H1 (cell line): ENCODE measurements around the gene SYNRG. TPM values are rescaled to one million over a fixed set of nuclear protein-coding genes. Genes with fewer than 3 reads are reported as not detected.

Experiments used
- CTCF ChIA-PET: fragments of 300-600 bp; sonication (Branson Sonifier 250); formaldehyde crosslinking; loops from one replicate; lab custom pipeline; 2021; ENCODE audit not compliant: partially characterized antibody; lab: Charles Lee
- POLR2A ChIA-PET: fragments of 300-600 bp; sonication (Branson Sonifier 250); formaldehyde crosslinking; loops from one replicate; lab custom pipeline; 2021; ENCODE audit warnings: inconsistent platforms; ENCODE audit not compliant: partially characterized antibody; lab: Charles Lee
- DNase-seq, 2 experiments: peaks; one replicate each; pipeline versions ENCODE4 v3.0.0 to v3.0.0-alpha.2; 2010 to 2022; ENCODE audit warnings: low spot score in 2 of 2, low read depth in 1 of 2, mixed read lengths in 1 of 2
- FAIRE-seq: peaks from 2 replicates; lab custom pipeline; 2011; peaks lifted over from hg19 to GRCh38; lab: Jason Lieb, UNC
- H2AFZ ChIP-seq: 2 replicates; pipeline ENCODE4 v1.8.1; 2012; ENCODE audit warnings: low read length, inconsistent platforms
- H2AK5ac ChIP-seq: 2 replicates; pipeline ENCODE4 v1.6.1; 2013; ENCODE audit warnings: low read depth, low read length
- H2BK120ac ChIP-seq: replicated peaks from 2 replicates; pipeline ENCODE3; 2013; ENCODE audit warnings: low read depth, low read length, inconsistent platforms
- H2BK12ac ChIP-seq: 2 replicates; pipeline ENCODE4 v1.6.1; 2013; ENCODE audit warnings: low read depth, low read length
- H2BK15ac ChIP-seq: 2 replicates; pipeline ENCODE4 v1.6.1; 2013; ENCODE audit warnings: low read length
- H2BK20ac ChIP-seq: 2 replicates; pipeline ENCODE4 v1.6.1; 2013; ENCODE audit warnings: low read length
- H2BK5ac ChIP-seq: 2 replicates; pipeline ENCODE4 v1.6.1; 2013; ENCODE audit warnings: low read depth, low read length
- H3K14ac ChIP-seq: 2 replicates; pipeline ENCODE4 v1.6.1; 2013; ENCODE audit warnings: inconsistent platforms; ENCODE audit not compliant: insufficient read length
- H3K18ac ChIP-seq: 2 replicates; pipeline ENCODE4 v1.6.1; 2013; ENCODE audit warnings: low read length; ENCODE audit errors: extremely low read depth
- H3K23ac ChIP-seq: 2 replicates; pipeline ENCODE4 v1.6.1; 2013; ENCODE audit warnings: inconsistent platforms; ENCODE audit not compliant: insufficient read length
- H3K23me2 ChIP-seq: 2 replicates; pipeline ENCODE4 v1.6.1; 2013; ENCODE audit warnings: low read depth, low read length
- H3K27ac ChIP-seq: 2 replicates; pipeline ENCODE4 v1.6.1; 2011; ENCODE audit warnings: low read depth, low read length, inconsistent platforms
- H3K27me3 ChIP-seq, 4 experiments: replicated peaks in 1 of 4; 1 replicate in 1 of 4; 2 replicates in 3 of 4; pipeline versions ENCODE4 v1.6.1 to v1.8.1; 2011 to 2013; ENCODE audit warnings: low read length in 3 of 4, mild to moderate bottlenecking in 3 of 4, inconsistent platforms in 2 of 4, mixed read lengths in 2 of 4, moderate library complexity in 1 of 4; ENCODE audit not compliant: control insufficient read depth in 3 of 4, insufficient read depth in 3 of 4; ENCODE audit errors: extremely low read depth in 1 of 4
- H3K36me3 ChIP-seq, 4 experiments: 2 replicates each; pipeline versions ENCODE4 v1.6.1 to v1.8.1; 2011 to 2013; ENCODE audit warnings: mild to moderate bottlenecking in 4 of 4, low read length in 3 of 4, moderate library complexity in 2 of 4, control low read depth in 1 of 4, inconsistent platforms in 1 of 4; ENCODE audit not compliant: insufficient read depth in 4 of 4, control insufficient read depth in 2 of 4
- H3K4ac ChIP-seq: replicated peaks from 2 replicates; pipeline ENCODE3; 2013; ENCODE audit warnings: low read length, low read depth, mixed read lengths, inconsistent platforms; ENCODE audit not compliant: insufficient read length
- H3K4me1 ChIP-seq, 4 experiments: replicated peaks in 1 of 4; 1 replicate in 1 of 4; 2 replicates in 3 of 4; pipeline versions ENCODE4 v1.6.1 to v1.8.1; 2011 to 2013; ENCODE audit warnings: low read length in 3 of 4, inconsistent platforms in 2 of 4, mixed read lengths in 1 of 4; ENCODE audit not compliant: insufficient read depth in 4 of 4, control insufficient read depth in 3 of 4
- H3K4me2 ChIP-seq, 2 experiments: 2 replicates each; pipeline versions ENCODE4 v1.6.1 to v1.8.1; 2011 to 2013; ENCODE audit warnings: low read depth in 2 of 2, low read length in 2 of 2, control low read depth in 1 of 2, inconsistent platforms in 1 of 2, mild to moderate bottlenecking in 1 of 2; ENCODE audit not compliant: insufficient read depth in 1 of 2
- H3K4me3 ChIP-seq, 4 experiments: fragments of 200-600, 300-600 bp in 1 of 4; sonication (generic), shearing (Covaris generic), sonication (Bioruptor Twin) in 1 of 4; 2 replicates each; pipeline versions ENCODE4 v1.5.1 to v1.8.1; 2011 to 2016; ENCODE audit warnings: low read length in 4 of 4, low read depth in 3 of 4, control low read depth in 2 of 4, inconsistent platforms in 2 of 4, mild to moderate bottlenecking in 2 of 4, mixed read lengths in 1 of 4, moderate library complexity in 1 of 4; ENCODE audit not compliant: insufficient read depth in 2 of 4; ENCODE audit errors: extremely low read depth in 1 of 4
- H3K56ac ChIP-seq: replicated peaks from 2 replicates; pipeline ENCODE3; 2013; ENCODE audit warnings: low read depth, mild to moderate bottlenecking, mixed read lengths, low read length, inconsistent platforms; ENCODE audit not compliant: insufficient read length
- H3K79me1 ChIP-seq: 2 replicates; pipeline ENCODE4 v1.6.1; 2013; ENCODE audit warnings: low read depth, low read length, control low read depth
- H3K79me2 ChIP-seq, 2 experiments: 2 replicates each; pipeline versions ENCODE4 v1.6.1 to v1.8.1; 2012 to 2013; ENCODE audit warnings: low read length in 2 of 2, mild to moderate bottlenecking in 2 of 2, inconsistent platforms in 1 of 2; ENCODE audit not compliant: insufficient read depth in 2 of 2, control insufficient read depth in 1 of 2
- H3K9ac ChIP-seq, 4 experiments: replicated peaks in 1 of 4; 1 replicate in 1 of 4; 2 replicates in 3 of 4; pipeline versions ENCODE4 v1.6.1 to v1.8.1; 2011 to 2013; ENCODE audit warnings: low read depth in 3 of 4, low read length in 3 of 4, control low read depth in 2 of 4, mild to moderate bottlenecking in 2 of 4, moderate library complexity in 2 of 4, inconsistent platforms in 1 of 4; ENCODE audit errors: extremely low read depth in 1 of 4
- H3K9me3 ChIP-seq, 2 experiments: 2 replicates each; pipeline versions ENCODE4 v1.6.1 to v1.8.1; 2012 to 2013; ENCODE audit warnings: mild to moderate bottlenecking in 2 of 2, moderate library complexity in 2 of 2, control low read depth in 1 of 2, inconsistent platforms in 1 of 2, low read depth in 1 of 2, low read length in 1 of 2, mixed read lengths in 1 of 2; ENCODE audit not compliant: insufficient read depth in 2 of 2
- H4K20me1 ChIP-seq, 2 experiments: replicated peaks in 1 of 2; 2 replicates each; pipeline versions ENCODE3 to v1.8.1; 2011 to 2013; ENCODE audit warnings: inconsistent platforms in 2 of 2, low read length in 2 of 2, mild to moderate bottlenecking in 1 of 2; ENCODE audit not compliant: insufficient read depth in 2 of 2, control insufficient read depth in 1 of 2
- H4K5ac ChIP-seq: 2 replicates; pipeline ENCODE4 v1.6.1; 2013; ENCODE audit warnings: low read length, low read depth, mixed read lengths, inconsistent platforms; ENCODE audit not compliant: insufficient read length
- H4K8ac ChIP-seq: 2 replicates; pipeline ENCODE4 v1.8.0; 2013; ENCODE audit warnings: mild to moderate bottlenecking, moderate library complexity, low read length, inconsistent platforms; ENCODE audit not compliant: insufficient read depth; ENCODE audit errors: extremely low read depth
- H4K91ac ChIP-seq: replicated peaks from 2 replicates; pipeline ENCODE3; 2013; ENCODE audit warnings: low read length, mixed read lengths, inconsistent platforms; ENCODE audit not compliant: insufficient read length
- CHD1 ChIP-seq: IDR thresholded peaks from 2 replicates; pipeline ENCODE4 v1.6.1; 2012; ENCODE audit warnings: low read depth, low read length, improper control_type of control experiment
- CTBP2 ChIP-seq: IDR thresholded peaks from 2 replicates; pipeline ENCODE4 v1.7.0; 2011; ENCODE audit warnings: borderline replicate concordance, mild to moderate bottlenecking, moderate library complexity, mixed read lengths, low read length; ENCODE audit not compliant: insufficient read depth, insufficient read length
- FOSL1 ChIP-seq: IDR thresholded peaks from 2 replicates; pipeline ENCODE4 v1.6.1; 2011; ENCODE audit warnings: mild to moderate bottlenecking, low read depth, low read length, moderate library complexity; ENCODE audit not compliant: insufficient read depth
- KDM4A ChIP-seq: IDR thresholded peaks from one replicate; pipeline ENCODE4 v1.7.1; 2012; ENCODE audit warnings: low read depth, mild to moderate bottlenecking, moderate library complexity, low read length, inconsistent platforms; ENCODE audit not compliant: severe bottlenecking
- POLR2AphosphoS5 ChIP-seq: IDR thresholded peaks from 2 replicates; pipeline ENCODE4 v1.6.1; 2011; ENCODE audit warnings: low read depth, low read length
- RBBP5 ChIP-seq: IDR thresholded peaks from 2 replicates; pipeline ENCODE4 v1.7.1; 2012; ENCODE audit warnings: low read depth, mild to moderate bottlenecking, inconsistent platforms, low read length, moderate library complexity, borderline replicate concordance
- RFX5 ChIP-seq: IDR thresholded peaks from 2 replicates; pipeline ENCODE4 v1.6.1; 2011; ENCODE audit warnings: low read depth, low read length, improper control_type of control experiment, borderline replicate concordance
- RXRA ChIP-seq: IDR thresholded peaks from 2 replicates; pipeline ENCODE4 v1.6.1; 2011; ENCODE audit warnings: low read depth, mild to moderate bottlenecking, low read length, moderate library complexity; ENCODE audit not compliant: insufficient read depth
- SRF ChIP-seq: IDR thresholded peaks from 2 replicates; pipeline ENCODE4 v1.6.1; 2011; ENCODE audit warnings: mild to moderate bottlenecking, low read depth, low read length, moderate library complexity
- TAF1 ChIP-seq: IDR thresholded peaks from 2 replicates; pipeline ENCODE4 v1.6.1; 2011; ENCODE audit warnings: mild to moderate bottlenecking, low read depth, low read length
- TCF12 ChIP-seq: IDR thresholded peaks from 2 replicates; pipeline ENCODE4 v1.6.1; 2011; ENCODE audit warnings: low read depth, mild to moderate bottlenecking, low read length
- TEAD4 ChIP-seq: IDR thresholded peaks from 2 replicates; pipeline ENCODE4 v1.6.1; 2012; ENCODE audit warnings: low read depth, low read length, inconsistent platforms, mixed read lengths
- WGBS, 2 experiments: shearing (Covaris generic) in 1 of 2; methylation state at CpG; one replicate each; pipeline versions ENCODE4 v1.1.6 to v1.1.7; 2013 to 2015; ENCODE audit warnings: low lambda C conversion rate in 2 of 2, mixed read lengths in 2 of 2, inconsistent platforms in 1 of 2, low coverage in 1 of 2, missing lambda C conversion rate in 1 of 2; ENCODE audit not compliant: insufficient replicate concordance in 2 of 2, insufficient coverage in 1 of 2, insufficient read length in 1 of 2; ENCODE audit errors: extremely low coverage in 1 of 2, missing lambda C conversion rate in 1 of 2; 5-methylcytosine and 5-hydroxymethylcytosine counted together
- polyA plus RNA-seq, 7 experiments: library from polyadenylated mRNA; depleted of rRNA in 3 of 7; stranded (reverse) in 5 of 7; unstranded in 2 of 7; fragments of >200 nt in 5 of 7; fragments of 200-250 nt in 2 of 7; gene quantifications; 1 replicate in 5 of 7; 2 replicates in 1 of 7; 4 replicates in 1 of 7; pipeline versions ENCODE4 v1.2.1 to v1.2.3, GENCODE V29; 2011 to 2013; ENCODE audit warnings: missing spikeins in 2 of 7, mixed read lengths in 2 of 7
- total RNA-seq: library from RNA; stranded (reverse); fragmentation: NEBNext Ultra II Directional; extraction: Animal tissue kit (Norgen Biotek cat#: 25700); gene quantifications from 2 replicates; pipeline ENCODE4 v1.2.1, GENCODE V29; 2021

SYNRG gene
- total and polyA plus RNA-seq, 2 of the 8 experiments (the other 6 are each of a cell fraction or from before 2014, with no cell fraction given) = 7.7 to 31.7 TPM

- FAIRE-seq = no peak
- peak overlapping the region in 3 of 4 experiments; percentile 32 to 52 (median 49); a peak in 4 of 7 replicates for H3K9ac ChIP-seq
- no peak for TF ChIP-seq CHD1
- no peak for TF ChIP-seq RBBP5
- TF ChIP-seq FOSL1 = no peak
- TF ChIP-seq RXRA = no peak
- TF ChIP-seq KDM4A = no peak
- TF ChIP-seq TCF12 = no peak
- TF ChIP-seq POLR2AphosphoS5 = peak; percentile 45; the same call in 1 of the 2 replicates
- TF ChIP-seq TAF1 = no peak
- no peak for TF ChIP-seq TEAD4
- TF ChIP-seq RFX5 = no peak
- TF ChIP-seq SRF = no peak
- TF ChIP-seq CTBP2 = no peak
These were observed 120.5 kb downstream of the SYNRG start for GRCh38 chr17:37488607-37489196.

More at GRCh38 chr17:37488607-37489196, 120.5 kb downstream of the SYNRG start:
- Histone ChIP-seq H3K4me1 (peaks cover 8 to 18% (median 10%) of the 10 kb centered on the region in 4 experiments), H4K20me1 (no peaks in the 10 kb centered on the region), H3K4ac (no peak overlapping the region), H3K27me3 (peaks cover 0 to 3% (median 0%) of the 10 kb centered on the region in 4 experiments; a peak in 4 of 7 replicates), H4K8ac (0 out of 2 replicates have a peak overlapping the region, but pooled peaks have one; percentile 41), H3K23me2 (peaks cover 11% of the 10 kb centered on the region), H4K5ac (no peak overlapping the region), H2BK20ac (peak overlapping the region; percentile 88), H3K18ac (peak overlapping the region; percentile 91), H2AK5ac (no peak overlapping the region), H2AFZ (peak overlapping the region; percentile 59), H3K79me2 (peaks cover 0 to 30% of the 10 kb centered on the region in 2 experiments; a peak in 2 of 4 replicates), H3K23ac (no peak overlapping the region), H3K4me3 (peak overlapping the region; percentile 63 to 74 (median 68)), H3K27ac (no peak overlapping the region), H3K56ac (no peak overlapping the region), H2BK15ac (peak overlapping the region; percentile 97; the same call in 1 of the 2 replicates), H3K36me3 (no peaks in the 10 kb centered on the region), H4K91ac (peak overlapping the region; percentile 71), H2BK5ac (peak overlapping the region; percentile 71; the same call in 1 of the 2 replicates), H3K9me3 (no peaks in the 10 kb centered on the region), H3K4me2 (peak overlapping the region; percentile 91 to 98), H3K79me1 (peaks cover 2% of the 10 kb centered on the region; the same call in 1 of the 2 replicates), H2BK120ac (no peak overlapping the region), H3K14ac (no peak overlapping the region), H2BK12ac (peak overlapping the region; percentile 94)
- DNase-seq = peak in 1 of 2 experiments; percentile 59
- POLR2A ChIA-PET = interaction anchor here (0.6 to 2.1 kb wide), 12 partner anchors 9 to 121 kb away, joined by 3 to 8 read pairs (median 4); partner anchors contain the start of genes SYNRG and TADA2A
- WGBS, 2 experiments = 8% methylated on average over 25 of the region's 25 CpGs; no CpG with 5 or more reads in 1 of the 2 experiments
- CTCF ChIA-PET = interaction anchor here (0.6 to 1.3 kb wide), 2 partner anchors 50 to 1720 kb away, joined by 3 to 6 read pairs; no protein-coding TSS in a partner anchor
